Stimulated activated CD4-positive, alpha-beta T cell treated with anti-CD3 and anti-CD28 coated beads, TNF-alpha, amount 100 ng/mL, for 1 hour (primary cell): ENCODE results near the gene CMTM2.

Experiments
- DNase-seq, 3 donors: peaks; one replicate each; pipeline ENCODE4 v3.0.0-alpha.2; 2020; ENCODE audit warnings: low read depth in 3 of 3, low spot score in 1 of 3

The CMTM2 gene, protein sequence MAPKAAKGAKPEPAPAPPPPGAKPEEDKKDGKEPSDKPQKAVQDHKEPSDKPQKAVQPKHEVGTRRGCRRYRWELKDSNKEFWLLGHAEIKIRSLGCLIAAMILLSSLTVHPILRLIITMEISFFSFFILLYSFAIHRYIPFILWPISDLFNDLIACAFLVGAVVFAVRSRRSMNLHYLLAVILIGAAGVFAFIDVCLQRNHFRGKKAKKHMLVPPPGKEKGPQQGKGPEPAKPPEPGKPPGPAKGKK

DNA sequence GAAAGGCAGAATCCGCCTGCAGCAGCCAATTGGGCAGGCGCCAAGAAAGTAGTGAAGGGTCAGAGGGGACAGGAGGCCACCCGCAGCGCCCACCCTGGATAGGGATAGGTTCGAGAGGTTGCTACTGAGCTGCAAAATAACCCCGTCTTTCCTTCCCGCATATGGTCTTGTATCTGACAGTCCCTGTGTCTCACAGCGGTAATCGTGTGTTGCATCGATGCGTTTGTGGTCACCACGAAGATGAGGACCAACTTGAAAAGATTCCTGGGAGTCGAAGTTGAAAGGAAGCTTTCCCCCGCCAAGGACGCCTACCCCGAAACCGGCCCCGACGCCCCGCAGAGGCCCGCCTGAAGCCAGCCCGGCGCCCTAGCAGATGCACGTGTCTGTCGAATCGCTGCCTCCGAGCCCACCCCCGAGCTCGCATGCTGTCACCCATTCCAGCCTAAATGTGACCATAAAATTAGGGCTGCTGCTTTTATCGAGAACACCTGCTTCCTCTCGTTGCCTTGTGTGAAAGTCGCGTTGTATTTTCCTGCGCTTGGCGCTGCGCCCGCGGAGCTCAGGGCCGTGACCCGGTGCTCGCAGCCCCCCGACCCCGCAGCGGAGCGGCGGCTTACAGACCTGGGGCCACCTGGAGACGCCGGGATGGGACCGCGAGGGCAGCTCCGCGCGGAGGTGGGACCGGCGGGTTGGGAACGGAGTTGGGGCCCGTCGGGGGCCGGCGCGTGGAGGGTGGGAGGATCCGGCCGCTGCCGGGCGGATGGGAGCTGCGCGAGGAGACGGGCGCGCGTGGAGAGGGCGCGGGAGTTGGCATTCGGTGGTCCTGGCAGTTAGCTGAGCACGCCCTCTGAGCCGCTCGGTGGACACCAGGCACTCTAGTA lies at the start of gene CMTM2:
TSS of gene CMTM2 (plus strand) at position 813 of the 881 bp plus-strand sequence. CDS start 145 bp downstream, outside the sequence.
- no peak for DNase-seq

DNA sequence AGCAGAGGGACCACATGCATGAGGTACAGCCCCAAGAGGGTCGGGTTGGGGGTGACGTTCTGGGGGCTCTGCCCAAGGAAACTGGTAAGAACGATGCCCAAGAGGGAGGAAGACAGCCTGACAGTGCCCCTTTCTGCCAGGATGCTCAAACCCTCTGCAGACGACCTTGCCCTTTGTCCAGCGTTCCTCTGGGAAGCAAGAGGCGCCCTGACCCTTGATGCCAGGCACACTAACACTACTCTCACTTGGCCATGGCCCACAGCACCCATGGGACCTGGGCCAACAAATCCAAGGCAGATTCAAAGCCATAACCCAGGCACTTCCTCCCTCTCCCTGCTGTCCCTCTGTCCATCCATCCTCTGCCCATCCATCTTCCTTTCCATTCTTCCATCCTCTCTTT lies 49.8 kb upstream of the CMTM2 start:
- DNase-seq = no peak

DNA sequence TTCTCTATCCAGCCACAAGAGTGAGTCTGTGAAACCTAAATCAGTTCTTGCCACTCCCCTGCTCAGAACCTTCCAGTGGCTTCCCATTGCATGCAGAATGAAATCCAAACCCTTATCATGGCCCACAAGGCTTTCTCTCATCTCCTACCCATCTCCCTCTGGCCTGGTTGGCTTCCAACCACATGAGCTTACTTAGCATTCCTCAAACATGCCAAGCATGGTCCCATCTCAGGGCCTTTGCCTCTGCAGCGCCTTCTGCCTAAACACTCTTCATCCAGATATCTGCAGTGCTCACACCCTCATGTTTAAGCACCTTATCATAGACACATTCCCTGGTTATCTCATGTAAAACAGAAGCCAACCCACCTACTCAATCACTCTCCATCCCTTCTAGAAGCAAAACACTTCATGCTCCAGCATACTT lies 44.9 kb upstream of the CMTM2 start:
- DNase-seq = no peak

DNA sequence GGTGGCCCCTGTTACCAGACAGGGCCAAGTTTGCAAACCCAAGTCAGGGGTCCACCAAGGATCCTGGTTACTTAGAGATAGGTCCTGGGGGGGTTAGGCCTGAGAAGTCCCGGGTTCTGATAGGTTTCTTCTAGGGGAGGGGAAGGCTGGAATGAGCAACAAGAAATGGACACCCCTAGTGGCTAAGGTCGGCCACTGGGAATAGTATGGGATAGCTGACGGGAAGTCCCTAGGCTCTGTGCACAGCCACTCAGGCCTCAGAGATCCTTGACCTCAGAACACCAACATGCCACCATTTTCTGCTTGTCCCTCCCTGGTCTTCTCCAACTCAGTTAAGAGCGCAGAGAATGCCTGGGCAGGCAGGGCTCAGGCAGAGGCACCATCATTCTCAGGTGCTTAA lies 42.7 kb upstream of the CMTM2 start:
- DNase-seq = no peak

DNA sequence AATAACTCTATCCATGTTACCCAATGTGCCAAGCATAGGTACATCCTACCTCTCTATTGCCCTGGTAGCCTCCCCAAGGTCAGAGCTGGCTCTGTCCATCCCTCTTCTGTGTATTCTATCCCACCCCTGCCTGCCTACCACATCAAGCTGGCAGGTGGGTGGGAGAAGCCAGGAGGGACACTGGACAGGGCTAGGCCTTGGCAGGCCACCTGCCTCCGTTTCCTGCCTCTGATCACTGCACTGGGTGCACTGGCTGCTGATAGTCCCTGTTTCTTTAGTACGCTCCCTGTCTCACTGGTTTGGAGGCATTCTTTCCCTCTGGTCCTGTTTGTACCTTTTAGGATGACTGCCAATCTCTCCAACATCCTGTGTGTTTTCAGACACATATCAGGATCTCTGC lies 42.0 kb upstream of the CMTM2 start:
- DNase-seq = no peak

DNA sequence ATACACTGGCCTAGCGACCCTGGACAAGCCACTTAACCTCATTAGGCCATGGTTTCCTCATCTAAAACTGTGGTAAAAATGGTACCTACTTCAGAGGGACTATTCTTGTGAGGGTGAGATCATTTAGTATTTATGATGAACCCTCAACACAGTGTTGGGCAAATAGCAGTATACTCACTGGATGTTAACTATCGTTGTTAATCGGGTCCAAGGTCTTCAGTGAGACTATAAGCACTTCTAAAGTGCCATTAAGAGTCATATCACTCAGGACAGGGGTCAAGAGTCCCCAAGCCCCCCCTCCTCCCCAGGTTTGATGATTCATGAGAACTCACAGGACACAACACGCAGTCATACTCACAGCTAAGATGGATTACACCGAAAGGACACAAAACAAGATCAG lies 40.4 kb upstream of the CMTM2 start:
- DNase-seq = no peak

DNA sequence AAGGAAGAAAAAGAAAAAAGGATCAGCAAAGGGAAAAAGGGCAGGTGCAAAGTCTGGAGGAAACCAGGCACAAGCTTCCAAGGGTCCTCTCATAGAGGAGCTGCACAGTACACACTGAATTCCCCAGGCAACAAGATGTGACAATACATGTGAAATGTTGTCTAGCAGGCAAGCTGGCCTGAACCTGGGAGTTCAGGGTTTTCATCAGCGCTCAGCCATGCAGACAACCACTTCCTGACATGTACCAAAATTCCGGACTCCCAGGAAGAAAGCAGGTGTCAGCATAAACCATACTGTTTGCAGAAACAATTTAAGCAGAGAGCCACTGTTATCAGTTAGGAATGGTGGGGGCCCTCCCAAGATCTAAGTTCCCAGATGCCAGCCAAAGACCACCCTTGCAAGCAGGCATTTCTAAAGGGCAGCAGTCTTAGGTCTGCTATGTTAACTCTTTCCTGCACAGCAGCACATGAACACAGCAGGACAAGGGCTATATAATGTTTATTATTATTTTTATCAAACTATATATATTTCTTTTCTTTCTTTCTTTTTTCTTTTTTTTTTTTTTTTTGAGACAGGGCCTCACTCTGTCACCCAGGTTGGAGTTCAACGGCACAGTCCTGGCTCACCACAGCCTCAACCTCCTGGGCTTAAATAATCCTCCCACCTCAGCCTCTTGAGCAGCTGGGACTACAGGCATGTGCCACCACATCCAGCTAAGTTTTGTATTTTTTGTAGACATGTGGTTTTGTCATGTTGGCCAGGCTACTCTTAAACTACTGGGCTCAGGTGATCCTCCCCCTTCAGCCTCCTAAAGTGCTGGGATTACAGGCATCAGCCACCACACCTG lies 39.4 kb upstream of the CMTM2 start:
- DNase-seq = no peak

DNA sequence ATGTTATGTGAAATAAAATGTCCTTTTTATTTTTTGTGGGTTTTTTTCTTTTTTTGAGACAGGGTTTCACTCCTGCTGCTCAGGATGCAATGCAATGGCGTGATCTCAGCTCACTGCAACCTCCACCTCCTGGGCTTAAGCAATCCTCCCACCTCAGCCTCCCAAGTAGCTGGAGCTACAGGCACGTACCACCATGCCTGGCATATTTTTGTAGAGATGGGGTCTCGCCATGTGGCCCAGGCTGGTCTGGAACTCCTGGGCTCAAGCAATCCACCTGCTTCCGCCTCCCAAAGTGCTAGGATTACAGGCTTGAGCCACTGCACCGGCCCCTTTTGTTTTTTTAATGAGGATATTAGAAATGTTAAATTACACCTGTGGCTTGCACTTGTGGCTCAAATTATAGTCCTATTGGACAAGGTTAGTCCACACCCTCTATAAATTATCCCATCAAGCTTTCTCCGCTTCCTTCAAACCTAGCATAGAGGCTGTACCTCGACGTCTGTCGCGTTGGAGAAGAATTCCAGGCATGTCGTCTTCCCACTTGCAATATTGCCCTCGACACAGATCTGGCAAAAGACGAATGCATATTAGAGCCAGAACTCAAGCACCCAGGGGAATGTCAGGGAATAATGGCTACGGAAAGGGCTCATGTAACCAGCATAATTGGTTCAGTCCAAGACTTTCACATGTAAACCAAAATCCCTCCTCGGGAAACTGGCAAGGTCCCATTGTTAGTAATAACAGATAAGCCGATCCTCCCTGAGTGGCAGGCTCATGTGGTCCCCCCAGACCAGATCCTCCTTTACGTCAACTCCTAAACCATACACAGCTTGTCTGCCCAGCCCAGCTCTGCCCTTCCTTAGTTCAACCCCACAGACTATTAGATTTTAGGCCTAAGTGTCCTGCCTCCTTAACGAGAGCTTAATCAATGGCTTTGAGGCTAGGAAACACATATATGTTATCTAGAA lies 37.6 kb upstream of the CMTM2 start:
- DNase-seq = no peak

DNA sequence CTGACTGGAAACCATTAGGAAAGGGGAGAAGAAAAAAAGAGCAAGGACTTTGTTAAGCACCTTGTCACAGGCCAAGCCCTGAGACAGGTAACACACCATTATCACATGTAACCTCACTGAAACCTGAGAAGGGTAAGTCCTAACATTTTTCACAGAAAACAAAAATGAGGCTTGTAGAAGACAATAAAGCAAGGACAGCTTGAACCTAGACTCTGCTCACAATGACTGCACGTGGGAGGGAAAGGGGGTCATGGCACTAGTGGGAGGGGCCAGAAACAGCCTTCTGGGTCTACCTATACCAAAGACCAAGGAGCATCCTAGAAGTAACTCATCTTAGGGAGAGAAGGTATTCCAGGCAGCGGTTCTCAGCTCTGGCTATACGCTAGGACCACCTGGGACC lies 36.9 kb upstream of the CMTM2 start:
- DNase-seq = no peak

DNA sequence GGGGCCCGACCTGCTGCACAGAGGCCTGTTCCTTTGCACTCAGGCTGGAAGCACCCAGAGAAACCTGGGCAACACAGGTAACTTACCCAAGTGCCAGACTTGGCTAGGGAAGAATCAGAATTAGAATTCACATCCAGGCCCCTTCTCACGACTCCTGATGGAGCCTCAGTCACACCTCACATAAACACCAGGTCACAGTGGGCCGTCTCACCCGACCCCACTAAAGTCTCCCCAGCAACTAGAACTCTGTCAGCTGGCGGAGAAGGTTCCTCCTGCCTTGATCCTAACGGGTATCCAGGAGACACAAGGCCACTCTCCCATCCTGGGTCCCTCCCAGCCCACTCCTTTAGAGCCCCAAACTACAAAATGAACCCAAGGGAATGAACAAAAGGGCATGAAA lies 35.7 kb upstream of the CMTM2 start:
- no peak for DNase-seq

DNA sequence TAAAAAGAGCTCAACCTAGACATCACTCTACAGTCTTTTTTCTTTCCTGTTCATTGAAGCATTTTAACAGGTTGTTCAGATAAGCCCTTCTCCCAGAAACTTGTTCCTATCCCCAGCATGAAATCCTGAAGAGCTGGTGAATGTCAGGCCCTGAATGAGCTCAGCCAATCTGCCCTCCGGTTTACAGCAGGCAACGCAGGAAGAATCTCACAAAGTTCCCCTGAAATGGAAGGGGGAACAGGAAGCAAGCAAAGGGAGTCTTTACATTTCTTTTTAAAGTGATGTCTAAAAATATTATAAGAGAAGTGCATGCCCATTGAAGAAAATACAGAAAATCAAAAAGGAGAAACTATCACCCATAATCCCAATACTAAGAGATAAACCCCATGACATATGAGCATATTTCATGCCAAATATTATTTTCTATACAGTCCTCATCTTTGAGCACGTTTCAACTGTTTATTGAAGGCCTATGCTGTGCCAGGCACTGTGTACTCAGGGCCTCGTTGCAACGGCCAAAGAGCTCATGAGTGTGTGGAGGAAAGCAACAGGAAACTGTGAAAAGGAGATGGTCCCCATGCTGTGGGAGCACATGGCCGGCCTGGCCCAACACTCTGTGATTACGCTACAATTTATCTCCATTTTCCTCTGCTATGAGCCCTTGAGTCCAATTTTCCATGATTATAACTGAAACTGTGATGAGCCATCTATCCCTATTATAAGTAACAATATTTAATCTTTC lies 35.1 kb upstream of the CMTM2 start:
- no peak for DNase-seq

DNA sequence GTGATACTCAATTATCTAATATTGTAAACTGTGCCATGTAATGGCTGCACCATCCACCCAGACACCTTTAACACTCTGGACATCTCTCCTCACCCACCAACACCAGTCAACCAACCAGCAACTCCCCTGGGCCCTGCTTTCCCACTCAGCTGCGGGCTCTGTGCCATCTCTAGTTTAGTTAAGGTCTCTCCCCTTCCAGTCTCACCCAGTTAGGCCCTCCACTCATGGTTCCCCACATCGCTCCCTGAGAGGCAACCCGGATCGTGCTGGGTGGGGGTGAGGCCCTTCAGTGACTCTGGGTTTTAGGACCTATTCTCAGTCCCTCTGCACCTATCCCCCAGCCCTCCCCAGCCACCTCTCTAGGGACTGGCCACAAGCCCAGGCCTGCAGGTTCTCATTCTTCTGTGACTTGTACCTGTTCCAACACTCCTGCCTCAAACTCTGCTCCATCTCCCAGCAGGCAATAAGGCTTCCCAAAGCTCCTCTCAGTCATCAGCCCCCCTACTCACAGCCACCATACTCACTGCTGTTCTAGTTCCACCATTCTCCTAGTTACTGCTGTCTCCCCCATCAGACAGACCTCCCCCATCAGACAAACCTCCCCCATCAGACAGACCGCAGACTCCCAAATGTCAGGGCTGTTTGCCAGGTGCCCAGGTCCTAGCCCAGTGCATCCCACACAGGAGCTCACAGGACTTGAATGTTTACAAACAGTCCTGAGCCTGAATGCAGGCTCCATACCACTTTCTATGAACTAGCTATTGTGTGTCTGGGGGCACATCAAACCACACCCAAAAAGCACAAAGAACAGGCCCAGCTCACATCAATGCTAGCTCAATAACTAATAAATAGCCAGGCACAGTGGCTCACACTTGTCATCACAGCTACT lies 31.9 kb upstream of the CMTM2 start:
- no peak for DNase-seq

DNA sequence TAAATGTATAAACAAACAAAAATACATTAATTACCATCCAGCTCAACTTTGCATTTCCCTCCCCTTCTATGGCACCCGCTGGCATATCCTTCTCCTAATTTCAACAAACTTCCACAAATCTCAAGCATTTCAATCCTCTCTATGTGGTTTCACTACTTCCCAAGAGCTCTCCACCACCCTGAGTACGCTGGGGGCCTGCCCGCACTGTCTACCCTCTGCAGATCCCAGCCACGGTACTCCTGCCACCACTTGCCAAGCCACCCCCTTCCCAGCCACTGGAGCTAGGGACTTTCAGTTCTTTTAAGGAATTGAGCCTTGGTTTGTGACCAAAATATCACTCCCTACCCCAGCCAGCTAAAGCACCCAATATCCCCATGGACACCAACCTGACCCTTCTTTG lies 31.2 kb upstream of the CMTM2 start:
- DNase-seq = no peak

DNA sequence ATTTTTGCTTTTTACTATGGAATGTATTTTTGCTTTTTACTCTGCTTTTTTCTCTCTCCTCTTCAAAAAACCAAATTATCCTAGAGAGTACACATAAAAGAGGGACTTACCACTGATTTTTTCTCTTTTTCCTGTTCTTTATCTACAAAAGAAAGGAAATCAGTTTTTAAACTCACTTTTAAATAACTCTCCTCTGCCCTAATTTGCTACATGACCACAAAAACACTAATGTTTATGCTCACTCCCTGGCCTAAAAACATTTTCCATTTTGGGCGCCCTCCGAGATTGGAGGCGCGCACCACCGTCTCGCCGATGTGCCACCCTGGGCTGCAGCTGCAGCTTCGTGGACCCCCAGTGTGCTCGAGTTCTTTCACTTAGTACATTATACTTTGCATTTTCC lies 30.4 kb upstream of the CMTM2 start:
- no peak for DNase-seq

DNA sequence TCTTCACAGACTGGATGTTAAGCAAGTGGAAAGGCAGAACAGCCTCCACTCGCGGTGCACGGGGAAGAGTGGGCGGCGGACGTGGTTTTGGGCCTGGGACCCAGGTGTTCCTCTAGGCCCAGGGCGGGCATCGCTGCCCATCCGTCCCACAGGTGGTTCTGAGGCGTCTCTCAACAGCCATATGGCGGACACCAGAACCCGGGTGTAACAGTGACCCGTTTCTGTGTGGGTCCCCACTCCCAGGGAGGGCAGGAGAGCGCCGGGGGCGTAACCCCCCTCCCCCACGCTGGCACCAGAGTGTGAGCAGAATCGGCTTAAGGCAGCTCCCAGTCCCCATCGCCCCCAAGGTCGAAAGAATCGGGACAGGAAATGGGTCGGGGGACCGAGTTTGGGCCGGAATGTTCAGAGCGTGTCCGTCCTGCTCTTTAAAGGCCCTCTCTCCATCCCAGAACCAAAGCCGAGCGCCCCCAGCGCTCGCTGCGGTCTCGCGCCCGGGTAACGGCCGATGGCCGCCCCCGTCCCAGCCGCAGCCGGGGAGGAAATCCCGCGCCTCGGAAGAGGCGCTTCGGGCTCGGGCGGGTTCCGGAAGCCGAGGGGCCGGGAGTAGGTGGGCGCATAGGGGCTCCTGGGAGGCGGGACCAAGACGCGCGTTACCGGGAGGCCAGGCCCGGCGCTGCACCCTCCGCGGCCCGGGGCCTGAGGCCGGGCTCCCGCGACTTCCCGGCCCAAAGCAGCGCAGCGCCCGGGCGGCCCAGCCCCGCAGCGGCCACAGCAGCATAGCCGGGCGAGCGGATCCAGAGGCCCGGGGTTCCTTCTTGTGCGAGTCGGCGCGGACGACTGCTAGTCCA lies 29.8 kb upstream of the CMTM2 start, which contains the start of gene TK2:
TSS of gene TK2 (minus strand) at position 839 of the 848 bp plus-strand sequence. CDS start at position 778, 61 bp downstream.
- peak in 1 of 3 donors; percentile 53 for DNase-seq

DNA sequence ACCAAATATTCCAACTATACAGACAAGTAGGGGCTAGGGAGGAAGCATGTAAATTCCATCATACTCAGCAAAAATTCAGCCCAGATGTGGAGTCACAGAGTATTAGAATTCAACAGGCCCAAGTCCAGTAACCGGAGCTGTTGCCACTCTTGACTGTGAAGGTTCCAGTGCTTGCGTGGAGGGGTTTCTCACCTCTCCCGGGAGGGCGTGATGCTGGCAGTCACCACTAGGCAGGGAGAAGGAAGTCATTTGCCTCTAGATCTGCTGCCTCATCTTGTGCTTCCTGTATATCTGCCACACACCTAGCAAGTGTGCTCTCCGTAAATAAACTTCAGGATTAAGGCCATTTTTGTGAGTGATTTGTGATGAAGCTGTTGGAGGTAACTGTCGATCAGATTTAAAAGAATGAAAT lies 27.9 kb upstream of the CMTM2 start:
- peak in 1 of 3 donors; percentile 28 for DNase-seq

DNA sequence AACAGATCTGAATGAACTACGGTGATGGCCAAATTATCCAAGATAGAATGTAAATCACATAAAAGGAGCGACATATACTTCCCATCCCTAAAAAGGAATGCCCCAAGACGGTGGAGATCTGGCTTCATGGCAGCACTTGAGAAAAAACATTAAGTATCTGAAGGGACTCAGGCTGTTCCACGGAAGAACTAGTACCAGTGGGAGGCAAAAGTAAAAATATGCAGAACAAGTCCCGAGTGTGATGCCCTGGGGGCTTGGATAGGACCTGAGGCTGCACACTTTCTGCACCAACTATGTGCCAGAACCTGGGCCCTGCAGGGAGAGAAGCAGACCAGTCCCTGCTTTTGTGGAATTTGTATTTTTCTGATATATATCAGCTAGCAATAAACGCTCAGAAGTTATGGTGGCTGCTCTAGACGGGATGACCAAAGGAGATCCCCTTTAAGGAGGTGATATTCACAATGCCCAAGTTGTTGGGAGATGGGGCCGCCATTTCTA lies 27.4 kb upstream of the CMTM2 start:
- no peak for DNase-seq
